ENCODE results near the gene MITF. TPM values are rescaled to one million over a fixed set of nuclear protein-coding genes. Genes with fewer than 3 reads are reported as not detected.

MITF gene
- polyA plus RNA-seq, 3 donors from 2014 or later = 0.68 to 2.3 TPM; not detected in 1

GRCh38 chr3:69752241-69752640 lies 13.0 kb downstream of the MITF start:
- Mint-ChIP-seq H3K36me3 (no peaks in the 10 kb centered on the region), H3K27me3 (ENCODE audit: low read depth in 3 of 3) (peaks cover 1 to 4% (median 4%) of the 10 kb centered on the region in 3 donors), H3K9me3 (peaks cover 0 to 2% (median 0%) of the 10 kb centered on the region in 6 donors), H3K27ac (no peak overlapping the region), H3K4me3 (no peak overlapping the region), H3K4me1 (peaks cover 0 to 6% of the 10 kb centered on the region in 2 donors)
- DNase-seq = no peak

- Mint-ChIP-seq H3K27ac (no peak overlapping the region), H3K36me3 (no peaks in the 10 kb centered on the region), H3K4me3 (no peak overlapping the region), H3K4me1 (no peaks in the 10 kb centered on the region), H3K9me3 (peaks cover 0 to 3% (median 0%) of the 10 kb centered on the region in 6 donors), H3K27me3 (ENCODE audit: low read depth in 3 of 3) (peaks cover 2 to 4% (median 3%) of the 10 kb centered on the region in 3 donors)
- DNase-seq = no peak
These were observed 14.0 kb downstream of the MITF start for GRCh38 chr3:69753179-69753775.

- Mint-ChIP-seq H3K36me3 (no peaks in the 10 kb centered on the region), H3K4me1 (no peaks in the 10 kb centered on the region), H3K27me3 (ENCODE audit: low read depth in 3 of 3) (peaks cover 0 to 3% (median 2%) of the 10 kb centered on the region in 3 donors), H3K4me3 (no peak overlapping the region), H3K27ac (no peak overlapping the region), H3K9me3 (peaks cover 0 to 3% (median 0%) of the 10 kb centered on the region in 6 donors)
- no peak for DNase-seq
These were observed 16.5 kb downstream of the MITF start for GRCh38 chr3:69755795-69756194.

- Mint-ChIP-seq H3K4me3 (no peak overlapping the region), H3K9me3 (peaks cover 0 to 3% (median 0%) of the 10 kb centered on the region in 6 donors), H3K36me3 (no peaks in the 10 kb centered on the region), H3K27ac (no peak overlapping the region), H3K4me1 (no peaks in the 10 kb centered on the region), H3K27me3 (ENCODE audit: low read depth in 3 of 3) (peaks cover 0 to 3% (median 0%) of the 10 kb centered on the region in 3 donors)
- no peak for DNase-seq
These were observed 22.9 kb downstream of the MITF start for GRCh38 chr3:69761896-69762767.

GRCh38 chr3:69762768-69763229 lies 23.5 kb downstream of the MITF start:
- peaks cover 0 to 2% (median 0%) of the 10 kb centered on the region in 6 donors for H3K9me3 Mint-ChIP-seq

GRCh38 chr3:69763458-69763857 lies 24.2 kb downstream of the MITF start:
- Mint-ChIP-seq H3K36me3 (no peaks in the 10 kb centered on the region), H3K27ac (no peak overlapping the region), H3K4me3 (no peak overlapping the region), H3K27me3 (ENCODE audit: low read depth in 3 of 3) (no peaks in the 10 kb centered on the region), H3K4me1 (no peaks in the 10 kb centered on the region), H3K9me3 (peaks cover 0 to 4% (median 0%) of the 10 kb centered on the region in 6 donors)
- DNase-seq = no peak

More at GRCh38 chr3:69762768-69763229, 23.5 kb downstream of the MITF start:
- DNase-seq = no peak
- Mint-ChIP-seq H3K27me3 (ENCODE audit: low read depth in 3 of 3) (no peaks in the 10 kb centered on the region), H3K27ac (no peak overlapping the region), H3K4me1 (no peaks in the 10 kb centered on the region), H3K36me3 (no peaks in the 10 kb centered on the region), H3K4me3 (no peak overlapping the region)

- H3K27ac Mint-ChIP-seq = no peak overlapping the region
- H3K27me3 Mint-ChIP-seq (ENCODE audit: low read depth in 3 of 3) = no peaks in the 10 kb centered on the region
- H3K4me1 Mint-ChIP-seq = no peaks in the 10 kb centered on the region
- H3K36me3 Mint-ChIP-seq = no peaks in the 10 kb centered on the region
- DNase-seq = no peak
- no peak overlapping the region for H3K4me3 Mint-ChIP-seq
- peaks cover 0 to 4% (median 0%) of the 10 kb centered on the region in 6 donors for H3K9me3 Mint-ChIP-seq
These were observed 25.0 kb downstream of the MITF start for GRCh38 chr3:69764121-69764741.

GRCh38 chr3:69764861-69765260 lies 25.6 kb downstream of the MITF start:
- peaks cover 0 to 4% (median 0%) of the 10 kb centered on the region in 6 donors for H3K9me3 Mint-ChIP-seq
- no peaks in the 10 kb centered on the region for H3K36me3 Mint-ChIP-seq
- H3K4me1 Mint-ChIP-seq = no peaks in the 10 kb centered on the region
- DNase-seq = no peak
- no peak overlapping the region for H3K27ac Mint-ChIP-seq
- no peaks in the 10 kb centered on the region for H3K27me3 Mint-ChIP-seq (ENCODE audit: low read depth in 3 of 3)
- H3K4me3 Mint-ChIP-seq = no peak overlapping the region

GRCh38 chr3:69766638-69767037 lies 27.4 kb downstream of the MITF start:
- H3K36me3 Mint-ChIP-seq = no peaks in the 10 kb centered on the region
- peaks cover 0 to 4% (median 0%) of the 10 kb centered on the region in 6 donors for H3K9me3 Mint-ChIP-seq
- H3K27ac Mint-ChIP-seq = no peak overlapping the region
- DNase-seq = no peak
- no peaks in the 10 kb centered on the region for H3K27me3 Mint-ChIP-seq (ENCODE audit: low read depth in 3 of 3)
- H3K4me3 Mint-ChIP-seq = no peak overlapping the region
- no peaks in the 10 kb centered on the region for H3K4me1 Mint-ChIP-seq

GRCh38 chr3:69767571-69767970 lies 28.3 kb downstream of the MITF start:
- H3K4me3 Mint-ChIP-seq = no peak overlapping the region
- H3K27ac Mint-ChIP-seq = no peak overlapping the region
- no peaks in the 10 kb centered on the region for H3K4me1 Mint-ChIP-seq
- H3K9me3 Mint-ChIP-seq = peaks cover 0 to 4% (median 0%) of the 10 kb centered on the region in 6 donors
- DNase-seq = no peak
- no peaks in the 10 kb centered on the region for H3K27me3 Mint-ChIP-seq (ENCODE audit: low read depth in 3 of 3)
- no peaks in the 10 kb centered on the region for H3K36me3 Mint-ChIP-seq

GRCh38 chr3:69768438-69768837 lies 29.2 kb downstream of the MITF start:
- Mint-ChIP-seq H3K9me3 (peaks cover 0 to 4% (median 0%) of the 10 kb centered on the region in 6 donors), H3K27ac (no peak overlapping the region), H3K36me3 (no peaks in the 10 kb centered on the region), H3K27me3 (ENCODE audit: low read depth in 3 of 3) (no peaks in the 10 kb centered on the region), H3K4me1 (no peaks in the 10 kb centered on the region), H3K4me3 (no peak overlapping the region)
- DNase-seq = no peak

- DNase-seq = no peak
- H3K4me1 Mint-ChIP-seq = no peaks in the 10 kb centered on the region
- no peaks in the 10 kb centered on the region for H3K27me3 Mint-ChIP-seq (ENCODE audit: low read depth in 3 of 3)
- peaks cover 0 to 7% (median 0%) of the 10 kb centered on the region in 6 donors for H3K9me3 Mint-ChIP-seq
- H3K4me3 Mint-ChIP-seq = no peak overlapping the region
- H3K27ac Mint-ChIP-seq = no peak overlapping the region
- no peaks in the 10 kb centered on the region for H3K36me3 Mint-ChIP-seq
These were observed 31.0 kb downstream of the MITF start for GRCh38 chr3:69770219-69770618.

GRCh38 chr3:69770976-69771634 lies 31.8 kb downstream of the MITF start:
- no peak for DNase-seq
- Mint-ChIP-seq H3K4me3 (no peak overlapping the region), H3K27me3 (ENCODE audit: low read depth in 3 of 3) (no peaks in the 10 kb centered on the region), H3K4me1 (no peaks in the 10 kb centered on the region), H3K36me3 (no peaks in the 10 kb centered on the region), H3K9me3 (peaks cover 0 to 7% (median 0%) of the 10 kb centered on the region in 6 donors), H3K27ac (no peak overlapping the region)
